Vagina (tissue), 2 donors: Measurements from ENCODE around the gene MNX1.

Source experiments
- POLR2A ChIP-seq, 2 donors: fragments of 450-650 bp; IDR thresholded peaks; one replicate each; pipeline ENCODE4 v1.6.1; 2017; ENCODE audit warnings: antibody characterized with exemption in 2 of 2, mild to moderate bottlenecking in 2 of 2, moderate library complexity in 2 of 2
- POLR2AphosphoS5 ChIP-seq, 2 donors: sonication (generic); formaldehyde crosslinking; IDR thresholded peaks; one replicate each; pipeline ENCODE4 v1.9.0; 2017; ENCODE audit warnings: antibody characterized with exemption in 2 of 2, mild to moderate bottlenecking in 2 of 2, low read depth in 1 of 2; ENCODE audit not compliant: insufficient read depth in 1 of 2
- TF ChIP-seq, protein P1 (sequence below), 3 experiments: fragments of 450-650 bp in 2 of 3; fragments of 200-600 bp in 1 of 3; sonication (generic) in 1 of 3; IDR thresholded peaks; one replicate each; pipeline ENCODE4 v1.5.1; 2017 to 2019; ENCODE audit warnings: antibody characterized with exemption in 3 of 3, mild to moderate bottlenecking in 2 of 3, moderate library complexity in 2 of 3

DNA sequence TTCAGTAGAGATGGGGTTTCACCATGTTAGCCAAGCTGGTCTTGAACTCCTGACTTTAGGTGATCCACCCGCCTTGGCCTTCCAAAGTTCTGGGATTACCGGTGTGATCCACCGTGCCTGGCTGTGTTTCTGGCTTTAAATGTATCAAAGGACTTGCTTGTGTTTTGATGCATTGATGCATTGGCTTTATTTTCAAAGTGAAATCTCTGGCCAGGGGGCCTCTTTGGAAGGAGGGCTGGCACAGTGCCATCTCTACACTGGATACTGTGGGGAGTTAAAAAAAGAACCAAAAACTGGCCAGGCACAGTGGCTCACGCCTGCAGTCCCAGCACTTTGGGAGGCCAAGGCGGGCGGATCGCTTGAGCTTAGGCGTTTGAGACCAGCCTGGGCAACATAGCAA is 16.0 kb downstream of the MNX1 start:
- TF ChIP-seq, protein P1, sequence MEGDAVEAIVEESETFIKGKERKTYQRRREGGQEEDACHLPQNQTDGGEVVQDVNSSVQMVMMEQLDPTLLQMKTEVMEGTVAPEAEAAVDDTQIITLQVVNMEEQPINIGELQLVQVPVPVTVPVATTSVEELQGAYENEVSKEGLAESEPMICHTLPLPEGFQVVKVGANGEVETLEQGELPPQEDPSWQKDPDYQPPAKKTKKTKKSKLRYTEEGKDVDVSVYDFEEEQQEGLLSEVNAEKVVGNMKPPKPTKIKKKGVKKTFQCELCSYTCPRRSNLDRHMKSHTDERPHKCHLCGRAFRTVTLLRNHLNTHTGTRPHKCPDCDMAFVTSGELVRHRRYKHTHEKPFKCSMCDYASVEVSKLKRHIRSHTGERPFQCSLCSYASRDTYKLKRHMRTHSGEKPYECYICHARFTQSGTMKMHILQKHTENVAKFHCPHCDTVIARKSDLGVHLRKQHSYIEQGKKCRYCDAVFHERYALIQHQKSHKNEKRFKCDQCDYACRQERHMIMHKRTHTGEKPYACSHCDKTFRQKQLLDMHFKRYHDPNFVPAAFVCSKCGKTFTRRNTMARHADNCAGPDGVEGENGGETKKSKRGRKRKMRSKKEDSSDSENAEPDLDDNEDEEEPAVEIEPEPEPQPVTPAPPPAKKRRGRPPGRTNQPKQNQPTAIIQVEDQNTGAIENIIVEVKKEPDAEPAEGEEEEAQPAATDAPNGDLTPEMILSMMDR (IDR thresholded peaks at IDR 0.05): no peak
- TF ChIP-seq POLR2AphosphoS5 (IDR thresholded peaks at IDR 0.05; ENCODE audit: insufficient read depth in 1 of 2, low read depth in 1 of 2) (no peak), POLR2A (IDR thresholded peaks at IDR 0.05) (no peak)
